Effector memory CD8-positive, alpha-beta T cell (primary cell): Measurements from ENCODE around the gene KLHL30.

ENCODE experiments used
- ATAC-seq: fragments of 150-1000 bp; cut with Tn5 transposase; replicated peaks from 2 replicates; pipeline ENCODE4 v1.10.0; 2021; ENCODE audit warnings: mild to moderate bottlenecking, moderate library complexity
- DNase-seq, 3 experiments: peaks; one replicate each; pipeline ENCODE4 v3.0.0; 2021
- H3K27ac Mint-ChIP-seq, 2 donors: one replicate each; pipeline ENCODE4 v1.8.0; 2022; ENCODE audit warnings: mild to moderate bottlenecking in 2 of 2, mixed read lengths in 2 of 2, moderate library complexity in 2 of 2
- H3K27me3 Mint-ChIP-seq, 2 donors: one replicate each; pipeline ENCODE4 v1.8.0; 2022; ENCODE audit warnings: mixed read lengths in 2 of 2
- H3K36me3 Mint-ChIP-seq: one replicate; pipeline ENCODE4 v1.8.0; 2022; ENCODE audit warnings: mild to moderate bottlenecking, moderate library complexity, mixed read lengths; ENCODE audit not compliant: insufficient read depth
- H3K4me1 Mint-ChIP-seq, 2 donors: one replicate each; pipeline ENCODE4 v1.8.0; 2022; ENCODE audit warnings: low read depth in 2 of 2, mixed read lengths in 2 of 2
- H3K4me3 Mint-ChIP-seq, 2 donors: one replicate each; pipeline ENCODE4 v1.8.0; 2022; ENCODE audit warnings: mild to moderate bottlenecking in 2 of 2, mixed read lengths in 2 of 2, moderate library complexity in 2 of 2
- H3K9me3 Mint-ChIP-seq, 2 donors: one replicate each; pipeline ENCODE4 v1.8.0; 2022; ENCODE audit warnings: mixed read lengths in 2 of 2

Gene KLHL30

DNA sequence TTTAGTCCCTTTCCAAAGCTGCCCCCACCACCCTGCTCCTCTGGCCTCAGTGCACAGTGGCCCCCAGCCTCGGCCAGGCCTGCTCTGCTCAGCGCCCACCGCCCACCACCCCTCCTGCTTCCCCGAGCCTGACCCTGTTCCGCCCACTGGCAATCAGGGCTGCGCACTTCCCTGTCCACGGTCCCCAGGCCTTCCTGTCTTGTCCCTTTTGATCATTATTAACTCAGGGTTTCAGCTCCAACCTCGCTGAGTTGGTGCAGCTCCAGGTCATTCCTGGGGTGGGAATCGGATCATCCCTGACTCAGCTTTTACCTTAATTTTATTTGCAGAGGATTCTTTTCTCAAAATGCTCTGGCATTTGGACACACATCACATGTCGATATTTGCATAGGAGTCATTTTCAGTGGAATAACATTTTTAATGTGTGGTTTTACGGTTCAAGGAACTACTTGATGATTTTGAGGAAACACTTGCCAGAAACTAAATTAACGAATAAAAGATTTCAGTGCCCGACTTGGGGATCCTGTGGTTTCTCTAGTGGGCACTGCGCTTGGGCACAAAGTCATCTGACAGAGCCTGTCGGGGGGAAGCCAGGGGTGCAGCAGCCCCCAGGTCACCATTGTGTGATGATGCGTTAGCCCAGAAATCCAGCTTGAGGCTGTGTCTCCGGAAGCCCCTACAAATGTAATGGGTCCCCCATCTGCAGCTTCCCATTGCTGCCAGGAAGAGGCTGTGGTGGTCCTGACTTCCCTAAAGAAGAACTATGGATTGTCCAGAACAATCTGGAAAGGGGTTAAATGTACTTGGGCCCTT, 39.4 kb upstream of the KLHL30 start:
- Mint-ChIP-seq H3K27ac (no peak overlapping the region), H3K9me3 (no peaks in the 10 kb centered on the region), H3K4me1 (peaks cover 0 to 4% of the 10 kb centered on the region in 2 donors), H3K4me3 (no peak overlapping the region), H3K27me3 (no peaks in the 10 kb centered on the region), H3K36me3 (peaks cover 4% of the 10 kb centered on the region)
- DNase-seq (no peak), ATAC-seq (no peak)

DNA sequence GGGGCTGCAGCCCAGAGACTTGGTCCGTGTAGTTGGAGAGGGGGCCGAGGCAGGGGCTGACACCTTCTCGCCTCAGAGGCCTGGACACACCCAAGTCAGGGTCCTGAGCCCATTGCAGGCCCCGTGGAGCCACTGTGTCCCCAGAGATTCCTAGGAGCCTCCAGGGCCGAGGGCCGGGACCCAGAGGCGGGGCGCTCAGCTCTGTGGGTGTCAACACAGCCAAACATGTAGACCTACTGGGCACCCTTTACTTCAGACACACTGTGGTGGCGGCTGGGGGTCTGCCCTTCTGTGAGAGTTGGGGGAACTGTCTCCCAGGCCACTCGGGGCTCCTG, 38.8 kb upstream of the KLHL30 start:
- DNase-seq (no peak), ATAC-seq (no peak)
- no peaks in the 10 kb centered on the region for H3K9me3 Mint-ChIP-seq
- peaks cover 1% of the 10 kb centered on the region for H3K36me3 Mint-ChIP-seq
- H3K4me1 Mint-ChIP-seq: peaks cover 0 to 4% of the 10 kb centered on the region in 2 donors
- H3K27me3 Mint-ChIP-seq: no peaks in the 10 kb centered on the region
- no peak overlapping the region for H3K4me3 Mint-ChIP-seq
- H3K27ac Mint-ChIP-seq: no peak overlapping the region

DNA sequence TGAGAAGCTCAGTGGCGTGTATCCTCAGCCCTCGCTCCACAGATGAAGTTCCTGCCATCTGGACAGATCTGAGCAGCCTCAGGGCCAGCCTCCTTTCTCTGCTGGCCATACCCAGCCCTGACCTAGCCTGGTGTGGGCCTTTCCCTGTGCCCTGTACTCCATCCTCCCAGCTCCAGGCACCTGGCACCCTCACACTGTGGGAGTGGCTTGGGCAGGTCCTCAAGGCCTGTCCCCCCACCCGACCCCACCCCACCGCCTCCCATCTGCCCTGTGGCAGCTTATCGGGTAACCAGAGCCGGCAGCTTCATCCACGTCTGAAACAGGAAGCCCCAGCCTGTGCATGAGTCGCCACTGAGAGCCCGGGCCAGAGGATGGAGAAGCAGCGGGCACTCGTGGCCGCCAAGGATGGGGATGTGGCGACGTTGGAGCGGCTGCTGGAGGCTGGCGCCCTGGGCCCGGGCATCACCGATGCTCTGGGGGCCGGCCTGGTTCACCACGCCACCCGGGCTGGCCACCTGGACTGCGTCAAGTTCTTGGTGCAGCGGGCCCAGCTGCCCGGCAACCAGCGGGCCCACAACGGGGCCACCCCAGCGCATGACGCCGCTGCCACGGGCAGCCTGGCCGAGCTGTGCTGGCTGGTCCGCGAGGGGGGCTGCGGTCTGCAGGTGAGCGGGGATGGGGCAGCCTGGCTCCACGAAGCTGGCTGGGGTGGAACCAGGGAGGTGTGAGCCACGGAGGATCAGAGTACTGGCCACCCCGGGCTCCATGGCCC, 38.2 kb upstream of the KLHL30 start, which contains the start of gene ESPNL:
Gene ESPNL (plus strand): TSS at position 292 of the 772 bp plus-strand sequence. CDS start 80 bp downstream, at position 372.
- Mint-ChIP-seq H3K27ac (no peak within 1 kb of the TSS), H3K4me3 (no peak within 1 kb of the TSS), H3K36me3 (no peaks in the 10 kb centered on the region), H3K4me1 (peaks cover 0 to 4% of the 10 kb centered on the region in 2 donors), H3K27me3 (no peaks in the 10 kb centered on the region), H3K9me3 (no peaks in the 10 kb centered on the region)
- DNase-seq: no peak
- ATAC-seq: no peak

DNA sequence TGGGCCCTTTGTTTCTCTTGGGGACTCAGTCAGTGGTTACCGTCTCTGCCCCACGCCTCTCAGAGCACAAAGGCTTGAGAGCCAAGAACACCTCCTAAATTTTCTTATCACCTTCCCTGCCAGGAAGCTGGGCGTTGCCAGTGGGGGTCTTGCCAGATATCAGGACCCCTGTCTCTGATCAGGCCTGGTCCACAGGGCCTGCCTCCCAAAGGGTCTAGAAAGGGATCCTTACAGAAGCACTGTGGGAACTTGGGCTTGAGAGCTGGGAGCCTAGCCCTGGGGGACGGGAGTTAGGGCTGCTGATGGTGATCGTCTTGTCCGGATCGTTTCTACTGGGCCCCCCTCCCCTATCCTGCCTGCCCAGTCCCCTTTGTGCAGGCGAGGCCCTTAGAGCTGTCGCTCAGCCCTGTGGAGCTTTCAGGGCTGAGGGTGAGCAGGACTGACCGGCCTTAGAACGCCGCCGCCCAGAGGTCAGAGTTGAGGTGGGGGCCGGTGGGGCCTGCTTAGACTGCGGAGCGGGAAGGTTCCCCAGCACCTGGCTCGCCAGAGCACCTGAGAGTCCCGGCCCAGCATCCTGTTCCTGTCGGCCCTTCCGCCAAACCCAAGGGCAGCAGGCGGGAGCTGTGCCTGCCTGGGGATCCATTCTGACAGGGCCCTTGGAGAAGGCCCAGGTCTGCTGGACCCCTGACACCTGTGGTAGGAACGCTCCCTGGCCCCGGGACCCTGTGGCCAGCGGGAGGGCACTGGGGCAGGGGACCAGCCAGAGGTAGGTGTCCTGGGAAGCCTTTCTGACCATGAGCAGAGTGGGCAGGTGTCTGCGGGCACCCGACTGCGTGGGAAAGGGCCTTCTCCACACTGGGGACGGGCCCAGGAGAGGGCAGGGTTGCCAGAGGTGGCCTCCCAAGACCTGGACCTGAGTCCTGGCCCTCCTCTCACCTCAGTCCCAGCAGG, 37.4 kb upstream of the KLHL30 start:
- Mint-ChIP-seq H3K27ac (no peak overlapping the region), H3K27me3 (no peaks in the 10 kb centered on the region), H3K9me3 (no peaks in the 10 kb centered on the region), H3K4me1 (peaks cover 0 to 4% of the 10 kb centered on the region in 2 donors), H3K36me3 (no peaks in the 10 kb centered on the region), H3K4me3 (no peak overlapping the region)
- ATAC-seq: no peak
- no peak for DNase-seq

DNA sequence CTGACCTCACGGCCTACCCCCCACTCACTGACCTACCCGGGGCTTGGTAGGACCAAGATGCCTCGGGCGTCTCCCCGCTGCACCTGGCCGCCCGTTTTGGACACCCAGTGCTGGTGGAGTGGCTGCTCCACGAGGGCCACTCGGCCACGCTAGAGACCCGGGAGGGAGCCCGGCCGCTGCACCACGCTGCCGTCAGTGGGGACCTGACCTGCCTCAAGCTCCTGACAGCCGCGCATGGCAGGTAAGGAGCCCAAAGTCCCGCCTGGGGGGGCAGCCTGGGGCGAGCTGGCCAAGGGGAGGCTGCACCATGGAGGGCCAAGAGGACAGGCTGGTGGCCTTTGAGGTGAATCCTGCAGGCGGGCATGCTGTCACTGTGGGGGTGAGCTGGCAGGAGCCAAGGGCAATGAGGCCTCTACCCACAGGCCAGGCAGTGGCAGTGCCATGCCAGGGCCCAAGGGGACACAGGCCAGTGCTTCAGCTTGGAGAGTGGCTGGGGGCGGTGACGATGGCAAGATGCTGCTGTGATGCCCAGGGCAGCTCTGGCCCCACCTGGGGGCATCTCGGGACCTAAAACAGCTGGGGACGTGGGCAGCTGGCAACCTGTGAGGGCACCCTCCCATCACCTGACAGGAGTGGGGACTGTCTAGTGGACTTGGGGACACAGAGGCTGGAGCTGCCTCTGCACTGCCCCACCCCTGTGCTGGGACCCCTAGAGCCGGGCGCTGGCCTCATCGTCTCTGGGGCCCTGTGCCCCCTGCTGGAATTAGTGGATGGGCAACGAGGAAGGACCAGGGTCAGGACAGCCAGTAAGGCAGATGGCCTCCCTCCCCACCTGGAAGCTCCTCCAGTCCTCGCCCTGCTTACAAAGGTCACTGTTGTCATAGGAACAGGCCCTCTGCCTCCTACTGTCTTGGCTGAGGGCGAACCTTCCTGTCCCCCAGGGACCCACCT, 36.3 kb upstream of the KLHL30 start:
- Mint-ChIP-seq H3K9me3 (no peaks in the 10 kb centered on the region), H3K4me1 (peaks cover 0 to 4% of the 10 kb centered on the region in 2 donors), H3K27me3 (no peaks in the 10 kb centered on the region), H3K4me3 (no peak overlapping the region), H3K27ac (no peak overlapping the region), H3K36me3 (no peaks in the 10 kb centered on the region)
- ATAC-seq (no peak), DNase-seq (no peak)

DNA sequence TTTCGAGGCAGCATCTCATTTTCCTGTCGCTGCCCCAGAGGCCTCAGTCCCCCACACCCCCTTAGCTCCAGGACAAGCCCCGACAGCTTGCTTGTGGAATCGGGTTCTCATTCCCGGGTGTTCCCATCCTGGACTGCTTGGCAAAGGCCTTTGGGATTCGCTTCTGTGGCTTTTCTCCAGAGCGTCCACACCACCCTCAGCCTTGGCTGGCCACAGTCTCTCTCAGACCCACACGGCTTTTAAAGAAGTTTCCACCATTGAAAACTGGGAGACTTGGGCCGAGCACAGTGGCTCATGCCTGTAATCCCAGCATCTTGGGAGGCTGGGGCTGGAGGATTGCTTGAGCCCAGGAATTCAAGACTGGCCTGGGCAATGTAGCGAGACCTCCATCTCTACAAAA, 35.6 kb upstream of the KLHL30 start:
- Mint-ChIP-seq H3K36me3 (no peaks in the 10 kb centered on the region), H3K4me1 (peaks cover 4 to 5% of the 10 kb centered on the region in 2 donors), H3K4me3 (no peak overlapping the region), H3K9me3 (no peaks in the 10 kb centered on the region), H3K27ac (no peak overlapping the region), H3K27me3 (no peaks in the 10 kb centered on the region)
- DNase-seq: no peak
- ATAC-seq: no peak

DNA sequence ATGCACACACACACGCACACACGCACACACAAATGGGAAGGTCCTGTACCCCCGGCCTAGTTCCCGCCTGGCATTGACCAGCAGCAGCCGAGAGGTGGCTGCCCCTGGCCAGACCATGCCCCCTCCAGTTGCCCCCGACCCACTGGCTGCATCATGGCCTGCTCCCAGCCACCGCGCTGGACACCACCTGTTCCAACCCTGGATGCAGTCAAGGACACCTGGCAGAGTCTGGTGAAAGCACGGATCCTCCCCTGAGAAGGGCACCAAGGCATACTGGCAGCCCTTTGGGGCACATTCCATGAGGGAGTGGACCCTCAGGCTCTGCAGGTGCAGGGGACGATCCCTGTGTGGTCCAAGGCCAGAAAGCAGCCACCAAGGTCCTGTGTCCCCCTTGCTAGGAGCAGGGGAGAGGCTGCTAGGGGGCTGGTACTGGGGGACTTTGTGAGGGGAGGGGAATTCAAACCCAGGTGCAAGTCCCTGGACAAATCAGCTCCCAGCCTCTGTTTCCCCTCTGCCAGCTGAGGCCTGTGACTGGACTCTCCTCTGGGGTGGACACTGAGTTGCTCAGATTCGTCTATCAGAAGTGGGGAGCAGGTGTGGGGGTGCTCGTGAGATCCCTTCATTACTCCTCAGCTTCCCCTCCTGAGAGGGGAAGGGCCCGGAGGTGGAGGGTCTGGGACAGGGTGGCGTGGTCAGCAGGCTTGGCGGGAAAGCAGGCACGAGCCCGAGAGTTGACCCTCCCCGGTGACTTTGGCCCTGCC, 34.8 kb upstream of the KLHL30 start:
- DNase-seq (no peak), ATAC-seq (no peak)
- H3K9me3 Mint-ChIP-seq: no peaks in the 10 kb centered on the region
- H3K4me1 Mint-ChIP-seq: peaks cover 4 to 5% of the 10 kb centered on the region in 2 donors
- H3K4me3 Mint-ChIP-seq: no peak overlapping the region
- H3K27me3 Mint-ChIP-seq: no peaks in the 10 kb centered on the region
- no peak overlapping the region for H3K27ac Mint-ChIP-seq
- H3K36me3 Mint-ChIP-seq: no peaks in the 10 kb centered on the region

DNA sequence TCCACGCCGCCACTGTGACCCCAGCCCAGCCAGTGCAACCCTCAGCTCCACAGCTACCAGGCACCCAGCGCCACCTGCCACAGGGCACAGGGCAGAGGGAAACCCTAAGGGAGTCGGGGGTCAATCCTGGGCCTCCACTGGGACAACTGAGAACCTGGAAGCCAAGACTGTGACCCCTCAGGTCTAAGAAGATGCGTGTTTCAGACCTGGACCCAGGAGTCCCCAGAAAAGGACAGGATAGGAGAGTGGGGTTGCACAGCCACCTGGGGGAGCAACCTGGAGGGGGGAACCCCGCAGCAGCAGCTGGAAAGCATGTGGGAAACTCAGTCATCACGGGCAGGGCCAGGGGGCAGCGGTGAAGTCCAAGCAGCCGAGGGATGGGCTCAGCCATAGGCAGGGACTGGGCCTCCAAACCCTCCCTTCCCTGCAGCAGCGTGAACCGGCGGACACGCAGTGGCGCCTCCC, 34.2 kb upstream of the KLHL30 start:
- H3K27me3 Mint-ChIP-seq: no peaks in the 10 kb centered on the region
- no peak for ATAC-seq
- no peaks in the 10 kb centered on the region for H3K36me3 Mint-ChIP-seq
- no peak overlapping the region for H3K27ac Mint-ChIP-seq
- DNase-seq: no peak
- peaks cover 4 to 5% of the 10 kb centered on the region in 2 donors for H3K4me1 Mint-ChIP-seq
- H3K4me3 Mint-ChIP-seq: no peak overlapping the region
- H3K9me3 Mint-ChIP-seq: no peaks in the 10 kb centered on the region

DNA sequence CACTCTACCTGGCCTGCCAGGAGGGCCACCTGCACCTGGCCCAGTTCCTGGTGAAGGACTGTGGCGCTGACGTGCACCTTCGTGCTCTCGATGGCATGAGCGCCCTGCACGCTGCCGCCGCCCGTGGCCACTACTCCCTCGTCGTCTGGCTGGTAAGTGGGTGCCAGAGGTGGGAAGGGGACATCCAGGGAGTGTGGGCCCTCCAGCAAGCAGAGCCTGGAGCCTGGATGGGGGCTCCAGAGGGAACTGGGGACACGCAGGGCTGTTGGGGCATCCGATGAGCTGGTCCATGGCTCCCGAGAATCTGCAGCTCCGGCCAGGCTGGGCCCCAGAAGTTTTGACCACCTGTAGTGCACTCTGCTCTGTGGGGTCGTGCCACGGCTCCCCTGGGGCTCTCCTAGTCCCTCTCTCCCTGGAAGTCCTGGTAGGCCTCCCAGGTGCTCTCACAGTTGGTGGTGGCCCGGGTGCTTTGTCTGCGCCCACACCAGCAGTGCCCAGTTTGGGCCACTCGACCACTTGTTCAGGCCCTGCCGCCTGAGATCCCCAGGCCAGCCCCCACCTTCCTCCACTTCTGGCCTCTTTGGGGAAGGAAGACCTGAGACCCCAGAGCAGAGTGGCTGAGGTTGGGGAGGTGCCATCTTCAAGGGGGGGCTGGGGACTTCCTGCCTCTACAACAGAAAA, 33.6 kb upstream of the KLHL30 start:
- Mint-ChIP-seq H3K36me3 (no peaks in the 10 kb centered on the region), H3K4me3 (no peak overlapping the region), H3K4me1 (peaks cover 4 to 5% of the 10 kb centered on the region in 2 donors), H3K27ac (no peak overlapping the region), H3K9me3 (no peaks in the 10 kb centered on the region), H3K27me3 (no peaks in the 10 kb centered on the region)
- DNase-seq (no peak), ATAC-seq (no peak)

DNA sequence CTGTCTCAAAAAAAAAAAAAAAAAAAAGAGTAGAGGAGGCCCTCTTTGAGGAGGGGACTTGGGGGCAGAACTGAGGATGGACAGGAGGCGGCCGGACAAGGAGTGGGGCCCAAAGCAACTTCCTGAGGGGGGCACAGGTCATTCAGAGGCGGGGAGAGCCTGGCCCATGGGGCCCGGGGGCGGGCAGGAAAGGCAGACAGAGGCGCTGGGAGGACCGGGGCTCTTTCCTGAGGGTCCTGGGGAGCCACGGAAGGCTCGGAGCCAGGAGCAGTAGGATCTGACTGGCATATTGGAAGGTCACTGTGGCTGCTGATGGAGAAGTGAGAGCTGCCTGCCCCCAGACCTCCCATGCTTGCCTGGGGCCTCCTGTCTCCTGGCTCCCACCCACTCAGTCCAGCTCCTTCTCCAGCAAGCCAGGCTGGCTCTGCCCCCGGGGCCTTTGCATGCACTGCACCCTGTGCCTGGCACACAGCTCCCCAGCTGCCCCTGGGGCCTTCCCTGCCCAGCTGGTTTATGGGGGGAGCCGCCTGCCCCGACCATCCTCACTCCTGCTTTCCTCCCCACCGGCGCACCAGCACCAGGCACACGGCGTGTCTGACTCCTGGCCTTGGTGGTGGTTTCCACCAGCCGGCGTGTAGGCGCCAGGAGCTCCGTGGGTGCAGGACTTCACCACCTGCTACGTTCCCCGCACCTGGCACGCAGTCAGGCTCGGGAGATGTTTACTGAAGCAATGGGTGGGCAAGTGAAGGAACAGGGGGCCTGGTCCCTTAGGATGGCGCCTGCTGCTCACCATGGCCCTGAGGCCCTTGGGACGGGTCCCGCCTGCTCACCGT, 32.7 kb upstream of the KLHL30 start:
- Mint-ChIP-seq H3K9me3 (no peaks in the 10 kb centered on the region), H3K4me1 (peaks cover 4 to 5% of the 10 kb centered on the region in 2 donors), H3K27ac (no peak overlapping the region), H3K27me3 (no peaks in the 10 kb centered on the region), H3K36me3 (no peaks in the 10 kb centered on the region), H3K4me3 (no peak overlapping the region)
- ATAC-seq (no peak), DNase-seq (no peak)

DNA sequence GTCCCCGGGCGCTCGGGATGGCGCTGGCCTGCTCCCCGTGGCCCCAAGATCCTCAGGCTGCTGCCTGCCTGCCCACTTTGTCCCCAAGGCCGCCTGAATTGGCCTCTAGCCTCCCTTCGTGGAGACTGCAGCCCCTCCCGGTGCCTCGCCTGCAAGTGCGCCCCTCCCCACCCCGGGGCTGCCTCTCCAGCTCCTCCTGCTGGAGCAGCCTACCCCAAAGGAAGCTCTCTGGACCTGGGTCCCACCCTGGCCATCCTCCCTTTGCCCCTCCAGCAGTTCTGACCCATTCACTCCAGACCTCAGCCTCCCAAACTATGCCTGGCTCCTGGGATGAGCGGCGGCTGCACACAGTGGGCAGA, 32.1 kb upstream of the KLHL30 start:
- no peaks in the 10 kb centered on the region for H3K9me3 Mint-ChIP-seq
- DNase-seq (no peak), ATAC-seq (no peak)
- no peak overlapping the region for H3K4me3 Mint-ChIP-seq
- H3K27me3 Mint-ChIP-seq: no peaks in the 10 kb centered on the region
- no peaks in the 10 kb centered on the region for H3K36me3 Mint-ChIP-seq
- H3K4me1 Mint-ChIP-seq: peaks cover 4 to 5% of the 10 kb centered on the region in 2 donors
- peak overlapping the region in 1 of 2 donors; percentile 49 for H3K27ac Mint-ChIP-seq
